Kidney epithelial cell (primary cell): ENCODE results near the gene CEACAM1. TPM values are rescaled to one million over a fixed set of nuclear protein-coding genes. Genes with fewer than 3 reads are reported as not detected.

ENCODE experiments used
- DNase-seq: peaks from one replicate; pipeline ENCODE4 v3.0.0-alpha.2; 2010; ENCODE audit warnings: low read depth
- H3K27me3 ChIP-seq: 2 replicates; pipeline ENCODE4 v1.6.0; 2011; ENCODE audit warnings: low read length; ENCODE audit not compliant: control insufficient read depth, insufficient read depth
- H3K36me3 ChIP-seq: 2 replicates; pipeline ENCODE4 v1.5.1; 2011; ENCODE audit warnings: low read length; ENCODE audit not compliant: control insufficient read depth, insufficient read depth
- H3K4me3 ChIP-seq: 2 replicates; pipeline ENCODE4 v1.5.1; 2011; ENCODE audit warnings: low read depth, mild to moderate bottlenecking, control low read depth, low read length
- total RNA-seq: library from RNA; depleted of rRNA; stranded (reverse); fragments of >200 nt; gene quantifications from 2 replicates; pipeline ENCODE4 v1.2.3, GENCODE V29; 2015
- TF ChIP-seq, protein P1 (sequence below): IDR thresholded peaks from 2 replicates; pipeline ENCODE4 v1.5.1; 2011; ENCODE audit warnings: mild to moderate bottlenecking, moderate library complexity, low read length, control low read depth, inconsistent platforms; ENCODE audit not compliant: insufficient read depth, poor library complexity, severe bottlenecking

CEACAM1 gene
- total RNA-seq, 1 donor from 2014 or later: 2.1 TPM

DNA sequence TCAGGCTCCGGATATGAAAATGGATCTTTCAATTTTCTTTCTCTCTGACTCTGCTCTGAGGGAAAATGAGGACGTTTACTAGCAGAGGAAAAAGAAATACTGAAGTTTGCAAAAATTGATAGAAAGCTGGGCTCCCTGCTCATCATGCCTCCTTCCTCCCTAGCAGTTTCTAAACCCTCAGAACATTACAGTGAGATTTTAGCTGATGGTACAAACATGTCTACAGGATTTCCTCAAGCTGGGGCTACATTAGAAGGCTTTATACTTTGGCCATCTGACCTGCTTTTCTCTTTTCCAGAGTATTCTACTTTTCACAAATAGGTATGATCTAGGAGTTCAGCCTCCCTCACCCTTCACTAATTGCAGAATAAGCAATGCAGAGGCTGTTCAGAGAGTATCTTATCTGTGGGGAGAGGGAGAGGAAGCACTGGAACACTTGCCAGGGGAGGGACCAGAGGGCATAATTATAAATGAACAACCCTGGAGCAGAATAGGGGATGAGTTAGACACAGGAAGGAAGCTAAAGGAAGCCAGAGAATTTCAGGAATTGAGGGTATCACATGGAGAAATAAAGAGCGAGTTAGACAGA, 30.0 kb downstream of the CEACAM1 start:
- H3K27me3 ChIP-seq: no peaks in the 10 kb centered on the region
- H3K4me3 ChIP-seq: no peak overlapping the region
- TF ChIP-seq, protein P1, sequence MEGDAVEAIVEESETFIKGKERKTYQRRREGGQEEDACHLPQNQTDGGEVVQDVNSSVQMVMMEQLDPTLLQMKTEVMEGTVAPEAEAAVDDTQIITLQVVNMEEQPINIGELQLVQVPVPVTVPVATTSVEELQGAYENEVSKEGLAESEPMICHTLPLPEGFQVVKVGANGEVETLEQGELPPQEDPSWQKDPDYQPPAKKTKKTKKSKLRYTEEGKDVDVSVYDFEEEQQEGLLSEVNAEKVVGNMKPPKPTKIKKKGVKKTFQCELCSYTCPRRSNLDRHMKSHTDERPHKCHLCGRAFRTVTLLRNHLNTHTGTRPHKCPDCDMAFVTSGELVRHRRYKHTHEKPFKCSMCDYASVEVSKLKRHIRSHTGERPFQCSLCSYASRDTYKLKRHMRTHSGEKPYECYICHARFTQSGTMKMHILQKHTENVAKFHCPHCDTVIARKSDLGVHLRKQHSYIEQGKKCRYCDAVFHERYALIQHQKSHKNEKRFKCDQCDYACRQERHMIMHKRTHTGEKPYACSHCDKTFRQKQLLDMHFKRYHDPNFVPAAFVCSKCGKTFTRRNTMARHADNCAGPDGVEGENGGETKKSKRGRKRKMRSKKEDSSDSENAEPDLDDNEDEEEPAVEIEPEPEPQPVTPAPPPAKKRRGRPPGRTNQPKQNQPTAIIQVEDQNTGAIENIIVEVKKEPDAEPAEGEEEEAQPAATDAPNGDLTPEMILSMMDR: no peak
- H3K36me3 ChIP-seq: no peaks in the 10 kb centered on the region
- no peak for DNase-seq

GRCh38 chr19:42497492-42498168, 30.7 kb downstream of the CEACAM1 start:
- DNase-seq: no peak
- TF ChIP-seq, protein P1: no peak
- Histone ChIP-seq H3K4me3 (no peak overlapping the region), H3K27me3 (no peaks in the 10 kb centered on the region), H3K36me3 (no peaks in the 10 kb centered on the region)

DNA sequence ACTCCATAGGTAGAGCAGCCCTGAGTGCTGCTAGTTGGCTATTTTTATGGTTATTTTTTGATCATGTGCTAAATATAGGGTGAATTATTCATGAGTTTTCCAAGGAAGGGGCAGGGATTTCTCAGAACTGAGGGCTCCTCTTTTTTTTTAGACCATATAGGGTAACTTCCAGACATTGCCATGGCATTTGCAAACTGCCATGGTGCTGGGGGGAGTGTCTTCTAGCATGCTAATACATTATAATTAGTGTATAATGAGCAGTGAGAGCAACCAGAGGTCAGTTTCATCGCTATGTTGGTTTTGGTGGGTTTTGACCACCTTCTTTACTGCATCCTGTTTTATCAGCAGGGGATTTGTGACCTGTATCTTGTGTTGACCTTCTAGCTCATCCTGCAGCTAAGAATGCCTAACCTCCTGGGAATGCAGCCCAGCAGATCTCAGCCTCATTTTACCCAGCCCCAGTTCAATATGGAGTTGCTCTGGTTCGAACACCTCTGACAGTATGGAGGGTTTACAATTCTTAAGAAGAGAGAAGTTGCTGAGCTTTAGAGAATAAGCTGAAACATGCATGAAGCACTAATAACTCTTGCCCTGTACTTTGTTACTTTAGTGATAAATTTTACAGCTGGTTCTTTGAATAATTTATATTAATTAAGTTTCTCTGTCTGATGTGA, 31.7 kb downstream of the CEACAM1 start:
- TF ChIP-seq, protein P1: no peak
- Histone ChIP-seq H3K36me3 (no peaks in the 10 kb centered on the region), H3K27me3 (no peaks in the 10 kb centered on the region), H3K4me3 (no peak overlapping the region)
- DNase-seq: no peak

GRCh38 chr19:42495663-42496062, 32.6 kb downstream of the CEACAM1 start:
- no peak overlapping the region for H3K4me3 ChIP-seq
- H3K36me3 ChIP-seq: no peaks in the 10 kb centered on the region
- TF ChIP-seq, protein P1: no peak

GRCh38 chr19:42494321-42494720, 34.0 kb downstream of the CEACAM1 start:
- H3K27me3 ChIP-seq: no peaks in the 10 kb centered on the region
- TF ChIP-seq, protein P1: no peak
- no peaks in the 10 kb centered on the region for H3K36me3 ChIP-seq
- DNase-seq: no peak
- H3K4me3 ChIP-seq: no peak overlapping the region

More at GRCh38 chr19:42495663-42496062, 32.6 kb downstream of the CEACAM1 start:
- no peaks in the 10 kb centered on the region for H3K27me3 ChIP-seq
- no peak for DNase-seq
